Smooth muscle cell (in vitro differentiated cells): Measurements from ENCODE around the gene INTS13. TPM values are rescaled to one million over a fixed set of nuclear protein-coding genes. Genes with fewer than 3 reads are reported as not detected.

Source experiments
- DNase-seq: peaks from one replicate; lab custom pipeline; 2025; ENCODE audit not compliant: unreplicated experiment; lab: John Stamatoyannopoulos, UW
- H2AFZ ChIP-seq: fragments of 200-600 bp; sonication (generic); 2 replicates; pipeline ENCODE4 v1.6.0; 2016; ENCODE audit warnings: antibody characterized with exemption, low read depth, mild to moderate bottlenecking
- H3F3A ChIP-seq: fragments of 200-600 bp; sonication (generic); 2 replicates; pipeline ENCODE4 v1.6.0; 2017; ENCODE audit warnings: antibody characterized with exemption, low read depth
- H3K27ac ChIP-seq: fragments of 200-600 bp; sonication (generic); 2 replicates; pipeline ENCODE4 v1.5.1; 2016; ENCODE audit warnings: low read depth, mild to moderate bottlenecking
- H3K27me3 ChIP-seq: fragments of 200-600 bp; sonication (generic); 2 replicates; pipeline ENCODE4 v1.6.1; 2016; ENCODE audit warnings: low read depth, mild to moderate bottlenecking
- H3K36me3 ChIP-seq: fragments of 200-600 bp; sonication (generic); 2 replicates; pipeline ENCODE4 v1.5.1; 2016; ENCODE audit warnings: low read depth
- H3K4me1 ChIP-seq: fragments of 200-600 bp; sonication (generic); 2 replicates; pipeline ENCODE4 v1.5.1; 2016; ENCODE audit warnings: low read depth
- H3K4me2 ChIP-seq: fragments of 200-600 bp; sonication (generic); 2 replicates; pipeline ENCODE4 v1.6.0; 2016; ENCODE audit warnings: mild to moderate bottlenecking
- H3K4me3 ChIP-seq: fragments of 200-600 bp; sonication (generic); 2 replicates; pipeline ENCODE4 v1.5.1; 2016; ENCODE audit warnings: mild to moderate bottlenecking
- H3K79me2 ChIP-seq: fragments of 200-600 bp; sonication (generic); 2 replicates; pipeline ENCODE4 v1.6.0; 2016; ENCODE audit warnings: low read depth, mild to moderate bottlenecking
- H3K9ac ChIP-seq: fragments of 200-600 bp; sonication (generic); 2 replicates; pipeline ENCODE4 v1.6.0; 2016; ENCODE audit warnings: low read depth
- H3K9me3 ChIP-seq: fragments of 200-600 bp; sonication (generic); replicated peaks from 2 replicates; pipeline ENCODE4 v1.5.1; 2016; ENCODE audit warnings: low read depth
- H4K20me1 ChIP-seq: fragments of 200-600 bp; sonication (generic); 2 replicates; pipeline ENCODE4 v1.6.0; 2016; ENCODE audit warnings: low read depth
- CTCF ChIP-seq: fragments of 200-600 bp; sonication (generic); IDR thresholded peaks from 2 replicates; pipeline ENCODE4 v1.5.1; 2017; ENCODE audit warnings: borderline replicate concordance, mild to moderate bottlenecking, antibody characterized with exemption; ENCODE audit not compliant: insufficient read depth, poor library complexity, severe bottlenecking
- WGBS: methylation state at CpG from one replicate; pipeline ENCODE4 v1.1.7; 2016; ENCODE audit warnings: low lambda C conversion rate; 5-methylcytosine and 5-hydroxymethylcytosine counted together
- polyA plus RNA-seq: library from polyadenylated mRNA; unstranded; fragments of >200 nt; fragmentation: Nextera tagmentation; extraction: Ambion mirVana; gene quantifications from 2 replicates; pipeline ENCODE4 v1.2.1, GENCODE V29; 2016
- total RNA-seq: library from RNA; depleted of rRNA; stranded (reverse); fragments of >200 nt; gene quantifications from 2 replicates; pipeline ENCODE4 v1.2.3, GENCODE V29; 2014

Gene INTS13
- total and polyA plus RNA-seq, 2 experiments from 2014 or later = 22.0 to 47.5 TPM

GRCh38 chr12:26896913-26897312 lies 40.9 kb downstream of the INTS13 start:
- 99% methylated on average over 2 of the region's 2 CpGs for WGBS
- Histone ChIP-seq H3K79me2 (no peaks in the 10 kb centered on the region), H3K36me3 (no peaks in the 10 kb centered on the region), H3K4me3 (no peak overlapping the region), H3F3A (no peaks in the 10 kb centered on the region), H3K4me1 (no peaks in the 10 kb centered on the region), H3K27me3 (no peaks in the 10 kb centered on the region), H3K9ac (no peak overlapping the region), H2AFZ (no peak overlapping the region), H3K27ac (no peak overlapping the region), H3K4me2 (no peak overlapping the region), H3K9me3 (no peaks in the 10 kb centered on the region), H4K20me1 (no peaks in the 10 kb centered on the region)
- TF ChIP-seq CTCF = no peak
- no peak for DNase-seq

- Histone ChIP-seq H4K20me1 (no peaks in the 10 kb centered on the region), H3K36me3 (no peaks in the 10 kb centered on the region), H3K27ac (no peak overlapping the region), H3K4me3 (no peak overlapping the region), H2AFZ (no peak overlapping the region), H3K9me3 (no peaks in the 10 kb centered on the region), H3K27me3 (no peaks in the 10 kb centered on the region), H3K4me1 (no peaks in the 10 kb centered on the region), H3F3A (no peaks in the 10 kb centered on the region), H3K79me2 (no peaks in the 10 kb centered on the region), H3K9ac (no peak overlapping the region), H3K4me2 (no peak overlapping the region)
- TF ChIP-seq CTCF = no peak
- DNase-seq = no peak
- over 99% methylated on average over 4 of the region's 4 CpGs for WGBS
Observed at GRCh38 chr12:26895672-26896071, 42.1 kb downstream of the INTS13 start.

- H3K9me3 ChIP-seq = no peaks in the 10 kb centered on the region
- H3K4me1 ChIP-seq = no peaks in the 10 kb centered on the region
- DNase-seq = no peak
- H3F3A ChIP-seq = no peaks in the 10 kb centered on the region
- no peak for TF ChIP-seq CTCF
- H3K4me2 ChIP-seq = no peak overlapping the region
- H4K20me1 ChIP-seq = no peaks in the 10 kb centered on the region
- H3K9ac ChIP-seq = no peak overlapping the region
- no peaks in the 10 kb centered on the region for H3K27me3 ChIP-seq
- H3K27ac ChIP-seq = no peak overlapping the region
- H3K79me2 ChIP-seq = no peaks in the 10 kb centered on the region
- H3K36me3 ChIP-seq = no peaks in the 10 kb centered on the region
- 100% methylated on average over 1 of the region's 1 CpG for WGBS
- no peak overlapping the region for H3K4me3 ChIP-seq
- H2AFZ ChIP-seq = no peak overlapping the region
Observed at GRCh38 chr12:26891704-26892103, 46.1 kb downstream of the INTS13 start.

GRCh38 chr12:26890784-26891183 lies 47.0 kb downstream of the INTS13 start:
- H3K4me1 ChIP-seq = no peaks in the 10 kb centered on the region
- no peak overlapping the region for H3K9ac ChIP-seq
- no peaks in the 10 kb centered on the region for H3F3A ChIP-seq
- no peak overlapping the region for H3K4me3 ChIP-seq
- H3K4me2 ChIP-seq = no peak overlapping the region
- H3K27me3 ChIP-seq = no peaks in the 10 kb centered on the region
- H2AFZ ChIP-seq = no peak overlapping the region
- H3K9me3 ChIP-seq = no peaks in the 10 kb centered on the region
- TF ChIP-seq CTCF = no peak
- H4K20me1 ChIP-seq = no peaks in the 10 kb centered on the region
- DNase-seq = no peak
- no peaks in the 10 kb centered on the region for H3K79me2 ChIP-seq
- WGBS = 86% methylated on average over 5 of the region's 5 CpGs
- H3K27ac ChIP-seq = no peak overlapping the region
- no peaks in the 10 kb centered on the region for H3K36me3 ChIP-seq
